SJSA1 (cell line): ENCODE results near the gene ENTPD5. TPM values are rescaled to one million over a fixed set of nuclear protein-coding genes. Genes with fewer than 3 reads are reported as not detected.
"Not testable (repeated sequence)": the region's sequence is repeated elsewhere in the genome, so short reads cannot be mapped to it uniquely, and the experiment has no call there.

Experiments
- DNase-seq, 2 experiments: peaks; one replicate each; pipeline ENCODE4 v3.0.0-alpha.2; 2015 to 2020; ENCODE audit warnings: low spot score in 2 of 2, low read depth in 1 of 2
- H3K27ac ChIP-seq: fragments of 250-450 bp; sonication (Bioruptor Pico); 2 replicates; pipeline ENCODE4 v1.5.1; 2020; ENCODE audit warnings: mild to moderate bottlenecking, moderate library complexity
- H3K27me3 ChIP-seq: fragments of 250-450 bp; sonication (Bioruptor Pico); replicated peaks from 2 replicates; pipeline ENCODE4 v1.5.1; 2020; ENCODE audit warnings: mild to moderate bottlenecking, moderate library complexity
- H3K36me3 ChIP-seq: fragments of 250-450 bp; sonication (Bioruptor Pico); 2 replicates; pipeline ENCODE4 v1.5.1; 2020; ENCODE audit warnings: mild to moderate bottlenecking
- H3K4me1 ChIP-seq: fragments of 250-450 bp; sonication (Bioruptor Pico); replicated peaks from 2 replicates; pipeline ENCODE4 v1.6.1; 2021; ENCODE audit warnings: mild to moderate bottlenecking
- H3K4me3 ChIP-seq: fragments of 250-450 bp; sonication (Bioruptor Pico); 2 replicates; pipeline ENCODE4 v1.5.1; 2020; ENCODE audit warnings: mild to moderate bottlenecking
- H3K9me3 ChIP-seq: fragments of 250-450 bp; sonication (Bioruptor Pico); replicated peaks from 2 replicates; pipeline ENCODE4 v1.5.1; 2020; ENCODE audit warnings: mild to moderate bottlenecking
- total RNA-seq: library from RNA; depleted of rRNA; stranded (reverse); fragments of >200 nt; shearing (Covaris generic); gene quantifications from 2 replicates; pipeline ENCODE4 v1.2.3, GENCODE V29; 2014

Gene ENTPD5
- total RNA-seq, 1 experiment from 2014 or later = 9.4 TPM

DNA sequence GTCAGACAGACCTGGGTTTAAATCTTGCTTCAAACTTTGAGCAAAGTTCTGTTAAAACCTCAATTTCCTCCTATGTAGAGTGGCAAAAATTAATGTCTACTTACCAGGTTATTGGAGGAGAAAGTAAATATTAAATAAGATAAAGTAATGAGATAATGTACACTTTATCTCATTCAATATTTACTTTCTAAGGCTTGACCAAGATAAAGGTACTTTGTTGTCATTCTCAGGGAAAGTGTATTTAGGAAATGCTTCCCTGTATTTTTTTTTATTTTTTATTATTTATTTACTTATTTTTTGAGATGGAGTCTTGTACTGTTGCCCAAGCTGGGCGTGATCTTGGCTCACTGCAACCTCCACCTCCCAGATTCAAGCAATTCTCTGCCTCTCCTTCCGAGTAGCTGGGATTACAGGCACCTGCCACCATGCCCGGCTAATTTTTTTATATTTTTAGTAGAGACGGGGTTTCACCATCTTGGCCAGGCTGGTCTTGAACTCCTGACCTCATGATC lies 73.9 kb downstream of the ENTPD5 start:
- DNase-seq = no peak
- Histone ChIP-seq H3K36me3 (peaks cover 8% of the 10 kb centered on the region; the same call in 1 of the 2 replicates), H3K9me3 (no peaks in the 10 kb centered on the region), H3K27ac (no peak overlapping the region), H3K4me1 (peaks cover 4% of the 10 kb centered on the region), H3K27me3 (no peaks in the 10 kb centered on the region), H3K4me3 (no peak overlapping the region)

DNA sequence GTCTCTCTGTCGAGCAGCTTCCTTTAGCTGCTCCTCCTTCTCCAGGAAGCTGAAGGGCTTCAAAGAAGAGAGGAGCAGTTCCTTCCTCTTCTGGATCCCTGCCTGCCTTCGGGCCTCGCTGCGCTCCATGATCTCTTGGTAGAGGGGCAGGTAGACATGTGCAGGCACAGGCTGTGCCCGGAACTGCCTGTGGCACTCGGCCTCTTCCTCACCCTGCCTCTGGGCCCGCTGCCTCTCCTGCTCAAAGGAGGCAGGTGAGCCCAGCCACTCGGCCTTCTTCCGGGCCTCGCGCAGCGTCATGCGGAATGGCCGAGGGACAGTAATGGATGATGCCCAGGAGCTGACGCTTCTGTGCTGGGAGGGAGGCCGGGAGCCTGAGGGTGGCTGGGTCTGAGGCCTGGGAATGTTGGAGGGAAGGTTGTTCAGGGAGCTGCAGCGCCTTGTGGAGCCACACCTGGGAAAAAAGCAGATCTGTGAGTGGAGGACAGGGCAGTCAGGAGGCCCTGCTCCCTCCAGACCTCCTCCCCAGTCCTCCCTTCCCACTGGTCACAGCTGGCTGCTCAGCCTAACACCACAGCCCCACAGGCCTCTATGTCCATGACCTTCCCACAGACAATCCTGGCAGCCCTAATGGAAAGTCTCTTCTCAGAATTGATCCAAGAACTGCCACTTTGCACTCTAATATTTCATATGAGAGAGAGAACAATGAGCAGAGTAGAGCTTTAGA lies 74.5 kb downstream of the ENTPD5 start:
- no peak for DNase-seq
- H3K9me3 ChIP-seq = no peaks in the 10 kb centered on the region
- no peak overlapping the region for H3K4me3 ChIP-seq
- peaks cover 4% of the 10 kb centered on the region; the same call in 1 of the 2 replicates for H3K4me1 ChIP-seq
- H3K27me3 ChIP-seq = no peaks in the 10 kb centered on the region
- H3K36me3 ChIP-seq = peaks cover 7% of the 10 kb centered on the region; the same call in 1 of the 2 replicates
- H3K27ac ChIP-seq = no peak overlapping the region

DNA sequence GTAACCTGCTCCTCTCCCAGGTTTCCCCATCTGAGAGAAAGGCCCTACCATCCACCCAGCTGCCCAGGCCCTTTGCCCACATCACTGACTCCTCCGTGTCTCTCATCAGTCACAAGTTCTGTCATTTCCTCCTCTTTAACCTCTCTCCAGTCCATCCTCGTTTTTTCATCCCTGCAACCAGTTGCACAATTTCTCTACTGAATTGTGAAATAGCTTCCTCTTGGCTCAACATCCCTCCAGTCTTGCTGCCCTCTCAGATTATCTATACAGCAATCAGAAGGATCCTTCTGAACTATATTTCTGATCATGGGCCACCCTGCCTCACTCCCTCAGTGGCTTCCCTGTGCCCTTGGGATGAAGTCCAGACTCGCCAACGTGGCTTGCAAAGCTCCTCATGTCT lies 76.0 kb downstream of the ENTPD5 start:
- no peaks in the 10 kb centered on the region for H3K9me3 ChIP-seq
- no peak overlapping the region for H3K27ac ChIP-seq
- H3K27me3 ChIP-seq = no peaks in the 10 kb centered on the region
- H3K36me3 ChIP-seq = peaks cover 7% of the 10 kb centered on the region; the same call in 1 of the 2 replicates
- no peaks in the 10 kb centered on the region for H3K4me1 ChIP-seq
- DNase-seq = no peak
- H3K4me3 ChIP-seq = no peak overlapping the region

DNA sequence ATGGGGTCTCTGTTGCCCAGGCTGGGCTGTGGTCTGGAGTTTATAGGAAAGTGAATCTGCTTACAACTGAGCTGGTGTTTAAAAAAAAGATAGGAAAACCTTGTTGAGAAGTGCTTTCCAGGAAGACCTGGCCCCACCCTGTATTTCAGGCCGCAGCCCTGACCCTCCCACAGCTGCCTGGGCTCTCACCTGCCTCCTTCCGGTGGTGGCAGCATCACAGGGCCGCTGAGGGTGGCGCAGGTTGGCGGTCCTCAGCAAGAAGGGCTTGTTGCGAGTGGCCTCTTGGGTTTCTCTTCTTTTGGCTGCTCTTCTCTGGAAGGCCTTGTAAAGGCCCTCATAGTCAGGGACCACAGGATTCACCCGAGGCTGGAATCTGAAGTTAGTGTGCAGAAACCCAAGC lies 76.9 kb downstream of the ENTPD5 start:
- DNase-seq = no peak
- H3K4me3 ChIP-seq = no peak overlapping the region
- no peaks in the 10 kb centered on the region for H3K9me3 ChIP-seq
- H3K27ac ChIP-seq = no peak overlapping the region
- H3K36me3 ChIP-seq = peaks cover 7% of the 10 kb centered on the region; the same call in 1 of the 2 replicates
- H3K27me3 ChIP-seq = no peaks in the 10 kb centered on the region
- no peaks in the 10 kb centered on the region for H3K4me1 ChIP-seq

- no peaks in the 10 kb centered on the region for H3K27me3 ChIP-seq
- H3K36me3 ChIP-seq = peaks cover 36% of the 10 kb centered on the region
- H3K27ac ChIP-seq = no peak overlapping the region
- no peaks in the 10 kb centered on the region for H3K9me3 ChIP-seq
- H3K4me1 ChIP-seq = no peaks in the 10 kb centered on the region
- DNase-seq = no peak
- no peak overlapping the region for H3K4me3 ChIP-seq
Observed at GRCh38 chr14:73937012-73937411, 82.1 kb downstream of the ENTPD5 start.

DNA sequence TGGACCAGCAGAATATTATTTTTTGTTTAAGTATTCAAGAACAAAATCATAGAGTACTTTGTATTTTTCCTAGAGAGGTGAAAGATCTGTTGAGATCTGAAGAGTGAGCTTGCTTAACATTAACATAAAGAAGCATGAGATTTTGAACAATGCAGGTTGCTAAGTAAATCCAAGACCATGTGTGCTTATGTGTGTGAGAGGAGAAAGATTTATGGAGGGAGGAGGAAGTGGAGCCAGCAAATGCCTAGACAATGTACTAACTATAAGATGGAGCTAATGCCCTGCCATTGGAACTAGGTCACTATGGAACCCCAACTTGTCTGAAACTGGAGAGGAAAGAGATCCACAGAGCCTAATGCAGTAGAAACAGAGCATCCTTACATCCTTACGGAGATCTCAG lies 82.5 kb downstream of the ENTPD5 start:
- Histone ChIP-seq H3K27me3 (no peaks in the 10 kb centered on the region), H3K4me1 (no peaks in the 10 kb centered on the region), H3K4me3 (no peak overlapping the region), H3K36me3 (peaks cover 41% of the 10 kb centered on the region), H3K9me3 (no peaks in the 10 kb centered on the region), H3K27ac (no peak overlapping the region)
- DNase-seq = no peak

DNA sequence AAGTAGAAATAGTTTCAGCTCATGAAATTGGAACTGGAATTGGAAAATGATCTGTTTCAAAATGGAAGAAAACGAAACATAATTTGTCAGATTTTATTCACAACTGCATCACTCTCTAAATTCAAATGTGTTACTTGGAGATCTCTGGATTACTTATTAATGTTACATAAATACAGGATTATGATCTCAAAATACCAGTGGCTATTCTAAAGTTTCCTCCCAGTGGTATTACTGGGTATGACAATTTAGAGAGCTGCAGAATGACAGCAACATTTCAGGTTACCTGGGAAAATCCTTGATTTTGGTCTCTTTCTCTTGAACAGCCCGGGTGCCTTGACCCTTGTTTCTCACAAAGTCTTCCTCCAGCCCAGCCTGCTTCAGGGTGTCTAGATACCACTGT lies 83.4 kb downstream of the ENTPD5 start:
- Histone ChIP-seq H3K4me1 (no peaks in the 10 kb centered on the region), H3K4me3 (no peak overlapping the region), H3K27me3 (no peaks in the 10 kb centered on the region), H3K27ac (no peak overlapping the region), H3K9me3 (no peaks in the 10 kb centered on the region), H3K36me3 (peaks cover 48% of the 10 kb centered on the region)
- DNase-seq = no peak

- no peak for DNase-seq
- H3K9me3 ChIP-seq = no peaks in the 10 kb centered on the region
- peaks cover 81% of the 10 kb centered on the region for H3K36me3 ChIP-seq
- H3K4me1 ChIP-seq = no peaks in the 10 kb centered on the region
- no peaks in the 10 kb centered on the region for H3K27me3 ChIP-seq
- H3K27ac ChIP-seq = no peak overlapping the region
- H3K4me3 ChIP-seq = no peak overlapping the region
Observed at GRCh38 chr14:73924337-73924736, 94.8 kb downstream of the ENTPD5 start.

GRCh38 chr14:73919457-73919856 lies 99.6 kb downstream of the ENTPD5 start:
- H3K27me3 ChIP-seq, H3K4me3 ChIP-seq, DNase-seq, H3K27ac ChIP-seq, H3K4me1 ChIP-seq, H3K9me3 ChIP-seq: not testable (repeated sequence)
- H3K36me3 ChIP-seq = peaks cover 73% of the 10 kb centered on the region

DNA sequence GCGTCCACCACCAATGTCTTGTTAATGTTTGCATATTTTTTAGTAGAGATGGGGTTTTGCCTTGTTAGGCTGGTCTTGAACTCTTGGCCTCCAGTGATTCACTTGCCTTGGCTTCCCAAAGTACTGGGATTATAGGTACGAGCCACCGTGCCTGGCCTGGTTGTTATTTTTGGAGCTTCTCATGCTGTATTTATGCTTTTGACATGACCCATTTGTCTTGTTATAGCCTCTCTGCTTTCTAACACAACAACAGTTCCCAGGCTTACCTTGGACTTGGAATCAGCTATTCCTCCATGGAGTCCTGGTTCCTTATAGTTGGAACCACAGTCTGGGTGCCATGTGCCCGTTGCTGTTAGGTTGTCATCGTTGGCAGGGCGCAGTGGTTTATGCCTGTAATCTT lies 102.8 kb downstream of the ENTPD5 start:
- Histone ChIP-seq H3K27me3 (no peaks in the 10 kb centered on the region), H3K27ac (no peak overlapping the region), H3K9me3 (no peaks in the 10 kb centered on the region; the same call in 1 of the 2 replicates), H3K4me3 (no peak overlapping the region), H3K36me3 (peaks cover 73% of the 10 kb centered on the region), H3K4me1 (no peaks in the 10 kb centered on the region)
- no peak for DNase-seq

GRCh38 chr14:73913256-73913655 lies 105.8 kb downstream of the ENTPD5 start:
- Histone ChIP-seq H3K4me3 (no peak overlapping the region), H3K27me3 (no peaks in the 10 kb centered on the region), H3K9me3 (no peaks in the 10 kb centered on the region; the same call in 1 of the 2 replicates), H3K4me1 (no peaks in the 10 kb centered on the region), H3K36me3 (peaks cover 76% of the 10 kb centered on the region), H3K27ac (no peak overlapping the region)
- DNase-seq = no peak

DNA sequence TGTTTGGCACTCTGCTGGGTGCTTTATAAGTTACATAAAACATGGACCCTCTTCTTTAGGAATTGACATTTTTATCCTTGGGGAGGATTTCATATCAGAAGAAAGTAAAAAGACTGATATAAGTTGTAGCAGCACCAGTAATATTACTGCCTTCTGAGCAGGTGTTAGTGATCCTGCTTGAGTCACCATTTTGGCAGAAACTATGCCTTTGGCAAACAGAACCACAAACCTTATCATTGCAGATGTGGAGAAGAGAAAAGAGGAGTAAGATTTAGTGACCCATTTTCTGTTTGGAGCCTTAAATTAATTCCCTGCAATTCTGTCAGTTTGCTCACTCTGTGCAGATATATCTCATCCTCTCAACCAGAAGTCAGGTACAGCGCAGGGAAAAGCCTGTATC lies 109.4 kb downstream of the ENTPD5 start:
- Histone ChIP-seq H3K27me3 (no peaks in the 10 kb centered on the region), H3K4me3 (no peak overlapping the region), H3K4me1 (no peaks in the 10 kb centered on the region), H3K9me3 (no peaks in the 10 kb centered on the region; the same call in 1 of the 2 replicates), H3K36me3 (peaks cover 90% of the 10 kb centered on the region), H3K27ac (no peak overlapping the region)
- DNase-seq = no peak
